GM13976 (cell line): ENCODE measurements around the gene RPS27A.

Experiments used
- DNase-seq: peaks from one replicate; pipeline ENCODE4 v3.0.0; 2012; ENCODE audit warnings: low spot score
- CTCF ChIP-seq: IDR thresholded peaks from 2 replicates; pipeline ENCODE4 v1.5.1; 2012; ENCODE audit warnings: borderline replicate concordance, mild to moderate bottlenecking; ENCODE audit not compliant: insufficient read depth; ENCODE audit errors: extremely low read depth, missing control alignments, control extremely low read depth
- in situ Hi-C: fragments of 300-500 bp; cut with MboI; formaldehyde crosslinking; loops from one replicate; pipeline ENCODE4 v1.12.0; 2022; ENCODE audit warnings: low sequenced_read_pairs, mixed read lengths, inconsistent platforms; ENCODE audit not compliant: unreplicated experiment

RPS27A gene

GRCh38 chr2:55230551-55230950 is 1.9 kb upstream of the RPS27A start:
- no peak for TF ChIP-seq CTCF
- in situ Hi-C loops, result no loop called here
- DNase-seq, result no peak

GRCh38 chr2:55231546-55232083 is 873 bp upstream of the RPS27A start:
- in situ Hi-C loops, result no loop called here
- TF ChIP-seq CTCF, result no peak
- peak; percentile 32 for DNase-seq

GRCh38 chr2:55232863-55233657 is 572 bp downstream of the RPS27A start:
- TF ChIP-seq CTCF, result no peak
- DNase-seq, result peak; percentile 39
- in situ Hi-C loops, result no loop called here

GRCh38 chr2:55233658-55233940 is 1.1 kb downstream of the RPS27A start:
- DNase-seq, result no peak
- TF ChIP-seq CTCF, result no peak
- in situ Hi-C loops, result no loop called here

GRCh38 chr2:55235724-55236538 is 3.4 kb downstream of the RPS27A start:
- TF ChIP-seq CTCF, result no peak
- in situ Hi-C loops, result no loop called here
- no peak for DNase-seq

- no peak for DNase-seq
- in situ Hi-C loops, result no loop called here
- TF ChIP-seq CTCF, result no peak
Measured at GRCh38 chr2:55236992-55237543, 4.6 kb downstream of the RPS27A start.
